ENCODE measurements around the gene RPRML.

GRCh38 chr17:46994993-46995392 is 15.9 kb upstream of the RPRML start:
- TF ChIP-seq POLR2A (IDR thresholded peaks at IDR 0.05) (no peak), CTCF (IDR thresholded peaks at IDR 0.05) (no peak)
